ENCODE data around the gene AARS2. TPM values are rescaled to one million over a fixed set of nuclear protein-coding genes. Genes with fewer than 3 reads are reported as not detected.
A peak's percentile ranks its signal among the peaks of the same experiment; 100 is the strongest.

Gene AARS2
- total and polyA plus RNA-seq, 9 of the 15 experiments (the other 6 are each of a cell fraction or from before 2014, with no cell fraction given), result 0.97 to 34.0 (median 18.3) TPM

DNA sequence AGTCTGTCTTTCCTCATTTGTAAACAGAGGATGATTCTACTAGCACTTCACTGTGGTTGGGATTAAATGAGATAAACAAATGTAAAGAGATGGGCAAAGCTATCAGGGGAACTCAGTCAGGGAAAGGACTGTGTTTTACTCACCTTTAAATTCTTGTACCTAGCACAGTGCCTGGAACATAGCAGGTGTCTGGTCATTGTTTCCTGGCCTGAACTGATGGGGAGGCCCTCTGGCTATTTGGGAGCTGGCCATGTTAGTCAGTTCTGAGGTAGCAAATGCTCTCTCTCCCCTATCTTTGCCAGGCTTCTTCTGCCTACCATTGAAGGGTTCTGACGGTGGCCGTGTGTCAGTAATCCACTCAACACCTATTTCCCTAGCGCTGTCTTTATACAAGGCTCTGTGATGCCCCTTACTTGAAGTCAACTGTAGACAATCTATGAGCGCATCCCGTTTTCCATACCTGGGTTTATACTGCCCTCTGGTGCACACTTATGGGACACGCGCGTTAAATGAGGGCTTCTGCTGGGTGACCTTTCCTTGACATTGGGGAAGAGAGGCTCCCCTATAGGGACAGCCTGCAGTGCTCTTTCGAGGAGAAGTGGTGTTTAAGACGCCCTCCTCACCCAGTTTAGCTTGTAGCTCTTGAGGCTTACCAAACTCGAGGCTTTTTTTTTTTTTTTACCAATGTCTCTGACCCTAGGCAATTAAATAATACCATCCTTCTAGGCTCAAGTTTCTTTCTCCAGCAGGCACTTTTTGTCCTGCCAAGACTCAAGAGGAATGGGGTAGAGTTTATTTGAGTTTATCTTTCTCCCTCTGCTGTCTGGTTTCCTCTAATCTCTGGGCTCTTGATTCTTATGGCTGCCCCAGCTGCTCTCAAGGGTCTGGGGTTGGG, 25.3 kb upstream of the AARS2 start (continued):
- TF ChIP-seq, protein P1, sequence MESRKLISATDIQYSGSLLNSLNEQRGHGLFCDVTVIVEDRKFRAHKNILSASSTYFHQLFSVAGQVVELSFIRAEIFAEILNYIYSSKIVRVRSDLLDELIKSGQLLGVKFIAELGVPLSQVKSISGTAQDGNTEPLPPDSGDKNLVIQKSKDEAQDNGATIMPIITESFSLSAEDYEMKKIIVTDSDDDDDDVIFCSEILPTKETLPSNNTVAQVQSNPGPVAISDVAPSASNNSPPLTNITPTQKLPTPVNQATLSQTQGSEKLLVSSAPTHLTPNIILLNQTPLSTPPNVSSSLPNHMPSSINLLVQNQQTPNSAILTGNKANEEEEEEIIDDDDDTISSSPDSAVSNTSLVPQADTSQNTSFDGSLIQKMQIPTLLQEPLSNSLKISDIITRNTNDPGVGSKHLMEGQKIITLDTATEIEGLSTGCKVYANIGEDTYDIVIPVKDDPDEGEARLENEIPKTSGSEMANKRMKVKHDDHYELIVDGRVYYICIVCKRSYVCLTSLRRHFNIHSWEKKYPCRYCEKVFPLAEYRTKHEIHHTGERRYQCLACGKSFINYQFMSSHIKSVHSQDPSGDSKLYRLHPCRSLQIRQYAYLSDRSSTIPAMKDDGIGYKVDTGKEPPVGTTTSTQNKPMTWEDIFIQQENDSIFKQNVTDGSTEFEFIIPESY (CRISPR knock-in tag; IDR thresholded peaks at IDR 0.05), result no peak
- peak in 1 of 2 experiments; percentile 37; a peak in 1 of 4 replicates for TF ChIP-seq MAZ (CRISPR knock-in tag; conservative IDR thresholded peaks at IDR 0.05 in 1 of 2, IDR thresholded peaks at IDR 0.05 in 1 of 2)
- peak; percentile 12; the same call in 1 of the 2 replicates for TF ChIP-seq TEAD4 (IDR thresholded peaks at IDR 0.05; ENCODE audit: low read length)
- no peak for TF ChIP-seq TEAD4 (CRISPR knock-in tag; IDR thresholded peaks at IDR 0.05; ENCODE audit: borderline replicate concordance)
- TF ChIP-seq CBX3 (IDR thresholded peaks at IDR 0.05; ENCODE audit: borderline replicate concordance in 1 of 2, low read length in 2 of 2), result peak in 1 of 2 experiments; percentile 26; a peak in 1 of 3 replicates
- peak; percentile 25; the same call in 1 of the 2 replicates for TF ChIP-seq SPI1 (IDR thresholded peaks at IDR 0.05; ENCODE audit: borderline replicate concordance, low read depth, low read length)
- no peak for TF ChIP-seq NFRKB (IDR thresholded peaks at IDR 0.05; ENCODE audit: low read depth)
- TF ChIP-seq, protein P2, sequence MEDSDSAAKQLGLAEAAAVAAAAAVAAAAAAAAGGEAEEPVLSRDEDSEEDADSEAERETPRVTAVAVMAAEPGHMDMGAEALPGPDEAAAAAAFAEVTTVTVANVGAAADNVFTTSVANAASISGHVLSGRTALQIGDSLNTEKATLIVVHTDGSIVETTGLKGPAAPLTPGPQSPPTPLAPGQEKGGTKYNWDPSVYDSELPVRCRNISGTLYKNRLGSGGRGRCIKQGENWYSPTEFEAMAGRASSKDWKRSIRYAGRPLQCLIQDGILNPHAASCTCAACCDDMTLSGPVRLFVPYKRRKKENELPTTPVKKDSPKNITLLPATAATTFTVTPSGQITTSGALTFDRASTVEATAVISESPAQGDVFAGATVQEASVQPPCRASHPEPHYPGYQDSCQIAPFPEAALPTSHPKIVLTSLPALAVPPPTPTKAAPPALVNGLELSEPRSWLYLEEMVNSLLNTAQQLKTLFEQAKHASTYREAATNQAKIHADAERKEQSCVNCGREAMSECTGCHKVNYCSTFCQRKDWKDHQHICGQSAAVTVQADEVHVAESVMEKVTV (CRISPR knock-in tag; IDR thresholded peaks at IDR 0.05), result peak; percentile 92
- peak; percentile 40; the same call in 1 of the 2 replicates for TF ChIP-seq MYC (IDR thresholded peaks at IDR 0.05; ENCODE audit: low read depth, low read length)
- TF ChIP-seq MYC (CRISPR knock-in tag; IDR thresholded peaks at IDR 0.05; ENCODE audit: borderline replicate concordance, low read depth), result no peak
- TF ChIP-seq RCOR1 (IDR thresholded peaks at IDR 0.05; ENCODE audit: borderline replicate concordance in 1 of 2, low read depth in 2 of 2, low read length in 2 of 2), result peak in 1 of 2 experiments; percentile 46; a peak in 1 of 4 replicates
- peak; percentile 97 for TF ChIP-seq SMC3 (conservative IDR thresholded peaks at IDR 0.05; ENCODE audit: insufficient read depth, low read depth, low read length)
- TF ChIP-seq, protein P3, sequence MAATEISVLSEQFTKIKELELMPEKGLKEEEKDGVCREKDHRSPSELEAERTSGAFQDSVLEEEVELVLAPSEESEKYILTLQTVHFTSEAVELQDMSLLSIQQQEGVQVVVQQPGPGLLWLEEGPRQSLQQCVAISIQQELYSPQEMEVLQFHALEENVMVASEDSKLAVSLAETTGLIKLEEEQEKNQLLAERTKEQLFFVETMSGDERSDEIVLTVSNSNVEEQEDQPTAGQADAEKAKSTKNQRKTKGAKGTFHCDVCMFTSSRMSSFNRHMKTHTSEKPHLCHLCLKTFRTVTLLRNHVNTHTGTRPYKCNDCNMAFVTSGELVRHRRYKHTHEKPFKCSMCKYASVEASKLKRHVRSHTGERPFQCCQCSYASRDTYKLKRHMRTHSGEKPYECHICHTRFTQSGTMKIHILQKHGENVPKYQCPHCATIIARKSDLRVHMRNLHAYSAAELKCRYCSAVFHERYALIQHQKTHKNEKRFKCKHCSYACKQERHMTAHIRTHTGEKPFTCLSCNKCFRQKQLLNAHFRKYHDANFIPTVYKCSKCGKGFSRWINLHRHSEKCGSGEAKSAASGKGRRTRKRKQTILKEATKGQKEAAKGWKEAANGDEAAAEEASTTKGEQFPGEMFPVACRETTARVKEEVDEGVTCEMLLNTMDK (IDR thresholded peaks at IDR 0.05; ENCODE audit: borderline replicate concordance, insufficient read depth, low read depth, low read length, poor library complexity, severe bottlenecking), result no peak
- TF ChIP-seq ARID2 (IDR thresholded peaks at IDR 0.05), result peak; percentile 88
- peak; percentile 41; the same call in 1 of the 2 replicates for TF ChIP-seq GABPB1 (CRISPR knock-in tag; IDR thresholded peaks at IDR 0.05)
- TF ChIP-seq ZNF232 (CRISPR knock-in tag; IDR thresholded peaks at IDR 0.05), result 0 out of 2 replicates have a peak, but pooled peaks have one; percentile 23
- peak; percentile 99 for TF ChIP-seq ESRRA (IDR thresholded peaks at IDR 0.05; ENCODE audit: borderline replicate concordance, low read depth)
